Subcutaneous abdominal adipose tissue (tissue), 5 donors: ENCODE measurements around the gene STAT4.

ENCODE experiments used
- H3K27ac ChIP-seq: one replicate; pipeline ENCODE4 v1.7.0; 2013; ENCODE audit warnings: low read depth, mild to moderate bottlenecking, inconsistent platforms, low read length, moderate library complexity
- H3K27me3 ChIP-seq, 5 donors: one replicate each; pipeline ENCODE4 v1.7.0; 2013; ENCODE audit warnings: low read length in 5 of 5, inconsistent platforms in 1 of 5; ENCODE audit not compliant: control insufficient read depth in 5 of 5, insufficient read depth in 4 of 5
- H3K36me3 ChIP-seq, 5 donors: one replicate each; pipeline ENCODE4 v1.7.0; 2013; ENCODE audit warnings: low read length in 5 of 5; ENCODE audit not compliant: control insufficient read depth in 5 of 5, insufficient read depth in 5 of 5
- H3K4me1 ChIP-seq, 5 donors: one replicate each; pipeline ENCODE4 v1.7.0; 2013; ENCODE audit warnings: low read length in 5 of 5, mild to moderate bottlenecking in 3 of 5, moderate library complexity in 1 of 5; ENCODE audit not compliant: control insufficient read depth in 5 of 5, insufficient read depth in 5 of 5
- H3K4me3 ChIP-seq, 5 donors: one replicate each; pipeline ENCODE4 v1.7.0; 2013; ENCODE audit warnings: low read length in 5 of 5, low read depth in 1 of 5
- H3K9ac ChIP-seq, 5 donors: one replicate each; pipeline ENCODE4 v1.7.0; 2013; ENCODE audit warnings: low read length in 5 of 5, mild to moderate bottlenecking in 4 of 5, moderate library complexity in 3 of 5
- H3K9me3 ChIP-seq, 5 donors: one replicate each; pipeline ENCODE4 v1.7.0; 2013; ENCODE audit warnings: low read length in 5 of 5; ENCODE audit not compliant: control insufficient read depth in 5 of 5
- donor health status: healthy.
- donor health status: healthy.
- donor health status: healthy.
- donor health status: healthy.
- donor health status: healthy.

The STAT4 gene

DNA sequence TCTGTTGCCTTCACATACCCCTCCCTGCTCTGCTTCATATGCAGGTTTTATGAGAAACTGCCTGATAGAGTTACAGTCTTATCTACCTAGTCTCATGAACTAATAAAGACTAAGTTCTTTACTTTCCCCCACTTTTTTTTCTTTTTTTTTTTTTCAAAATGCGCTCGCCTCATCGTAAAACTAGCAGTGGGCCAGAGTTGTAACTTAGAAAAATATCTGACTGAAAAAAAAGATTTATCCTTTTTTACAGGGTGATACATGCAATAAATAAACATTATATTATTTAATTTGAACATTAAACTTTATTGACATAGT is 83.9 kb downstream of the STAT4 start:
- Histone ChIP-seq H3K9me3 (no peaks in the 10 kb centered on the region), H3K36me3 (no peaks in the 10 kb centered on the region), H3K4me3 (no peak overlapping the region), H3K27me3 (no peaks in the 10 kb centered on the region), H3K4me1 (peaks cover 0 to 13% (median 9%) of the 10 kb centered on the region in 5 donors), H3K9ac (peak overlapping the region in 1 of 5 donors; percentile 63), H3K27ac (peak overlapping the region; percentile 48)

DNA sequence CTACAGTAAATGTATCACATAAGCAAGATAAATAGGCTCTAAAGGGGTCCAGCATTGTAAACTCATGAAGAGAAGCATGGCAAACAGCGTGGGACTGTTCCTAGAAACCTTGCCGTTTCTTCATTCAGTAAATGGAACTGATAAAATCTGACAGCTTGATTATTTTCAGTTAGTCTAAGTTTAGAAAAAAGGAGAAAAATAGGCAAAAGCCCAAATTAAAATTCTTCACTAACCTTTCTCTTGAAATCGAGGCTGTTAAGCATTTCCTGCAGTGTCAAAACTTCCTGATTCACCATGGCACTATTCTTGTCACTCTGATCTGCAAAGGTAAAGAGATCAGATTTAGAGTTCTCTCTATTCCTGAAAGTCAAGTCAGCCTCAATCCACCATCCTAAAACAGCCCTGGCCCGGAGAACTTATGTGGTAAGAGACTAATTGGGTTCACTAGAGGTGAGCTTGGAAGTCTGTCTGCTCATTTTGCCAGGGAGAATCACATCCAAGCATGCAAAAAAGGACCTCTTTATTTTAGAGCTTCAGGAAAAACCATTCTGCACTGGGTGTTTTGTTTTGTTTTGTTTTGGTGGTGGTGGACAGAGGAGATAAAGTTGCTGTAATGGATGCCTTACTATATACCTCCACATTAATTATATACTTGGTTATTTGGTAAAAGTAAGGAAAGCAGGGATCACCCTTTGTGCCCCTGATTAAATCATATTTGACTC is 84.4 kb downstream of the STAT4 start:
- H3K36me3 ChIP-seq: no peaks in the 10 kb centered on the region
- no peaks in the 10 kb centered on the region for H3K9me3 ChIP-seq
- H3K4me1 ChIP-seq: peaks cover 0 to 13% (median 9%) of the 10 kb centered on the region in 5 donors
- H3K27me3 ChIP-seq: no peaks in the 10 kb centered on the region
- peak overlapping the region; percentile 48 for H3K27ac ChIP-seq
- H3K9ac ChIP-seq: peak overlapping the region in 1 of 5 donors; percentile 63
- no peak overlapping the region for H3K4me3 ChIP-seq

GRCh38 chr2:191065785-191066184 is 85.0 kb downstream of the STAT4 start:
- peaks cover 0 to 13% (median 9%) of the 10 kb centered on the region in 5 donors for H3K4me1 ChIP-seq
- H3K27me3 ChIP-seq: no peaks in the 10 kb centered on the region
- no peak overlapping the region for H3K4me3 ChIP-seq
- H3K36me3 ChIP-seq: no peaks in the 10 kb centered on the region
- peak overlapping the region; percentile 48 for H3K27ac ChIP-seq
- H3K9me3 ChIP-seq: no peaks in the 10 kb centered on the region
- peak overlapping the region in 1 of 5 donors; percentile 63 for H3K9ac ChIP-seq

DNA sequence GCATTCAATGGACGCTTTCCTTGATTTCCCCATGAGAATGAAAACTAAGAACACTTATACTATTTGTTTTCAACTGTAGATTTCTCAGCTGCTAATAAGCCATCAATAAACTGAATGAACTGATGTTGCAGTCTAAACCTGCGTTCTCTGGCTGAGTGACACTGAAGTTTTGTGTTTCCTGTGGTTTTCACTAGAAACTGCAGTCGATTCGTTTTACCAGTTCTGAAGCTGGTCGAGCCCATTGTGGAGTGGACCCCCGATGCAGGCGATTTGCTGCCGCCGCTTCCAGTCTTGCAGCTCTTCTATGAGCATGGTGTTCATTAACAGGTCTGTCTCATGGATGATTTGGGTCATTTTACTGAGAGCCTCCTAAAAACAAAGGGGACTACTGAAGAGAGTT is 86.2 kb downstream of the STAT4 start:
- H3K27me3 ChIP-seq: no peaks in the 10 kb centered on the region
- no peak overlapping the region for H3K4me3 ChIP-seq
- H3K36me3 ChIP-seq: no peaks in the 10 kb centered on the region
- H3K9ac ChIP-seq: no peak overlapping the region
- H3K4me1 ChIP-seq: peaks cover 0 to 13% (median 9%) of the 10 kb centered on the region in 5 donors
- H3K9me3 ChIP-seq: no peaks in the 10 kb centered on the region
- no peak overlapping the region for H3K27ac ChIP-seq

- H3K9ac ChIP-seq: no peak overlapping the region
- H3K27me3 ChIP-seq: no peaks in the 10 kb centered on the region
- H3K36me3 ChIP-seq: no peaks in the 10 kb centered on the region
- H3K4me3 ChIP-seq: no peak overlapping the region
- H3K27ac ChIP-seq: no peak overlapping the region
- H3K9me3 ChIP-seq: no peaks in the 10 kb centered on the region
- peaks cover 0 to 13% (median 9%) of the 10 kb centered on the region in 5 donors for H3K4me1 ChIP-seq
Observed at GRCh38 chr2:191063584-191063983, 87.2 kb downstream of the STAT4 start.

DNA sequence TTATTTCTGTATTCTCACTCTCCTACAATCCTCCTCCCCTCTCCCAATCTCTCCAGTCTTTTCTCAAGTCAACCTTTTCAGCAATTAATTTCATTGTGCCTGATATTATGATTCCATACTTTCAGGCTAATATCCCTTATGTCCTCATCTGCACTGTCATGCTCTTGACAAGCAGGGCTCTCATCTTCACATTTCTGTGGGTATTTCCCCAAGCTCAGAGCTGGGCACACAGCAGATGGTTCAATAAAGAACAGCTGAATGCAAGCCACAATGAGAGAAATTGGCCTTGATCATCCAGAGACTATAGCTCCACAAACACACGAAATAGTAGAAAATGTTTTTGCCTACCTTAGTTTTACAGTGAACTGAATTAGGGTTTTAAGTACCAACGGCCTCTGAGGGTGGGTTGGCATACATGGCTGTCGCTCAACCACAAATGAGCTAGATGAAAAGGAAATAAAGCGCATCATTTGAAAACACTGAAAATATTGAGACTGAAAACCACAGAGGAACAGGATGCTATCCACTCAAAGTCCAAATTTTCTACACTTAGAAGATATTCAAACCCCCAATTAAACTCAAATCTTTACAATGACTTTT is 89.3 kb downstream of the STAT4 start:
- H3K27me3 ChIP-seq: no peaks in the 10 kb centered on the region
- no peak overlapping the region for H3K4me3 ChIP-seq
- no peak overlapping the region for H3K27ac ChIP-seq
- H3K36me3 ChIP-seq: no peaks in the 10 kb centered on the region
- H3K9ac ChIP-seq: no peak overlapping the region
- no peaks in the 10 kb centered on the region for H3K9me3 ChIP-seq
- H3K4me1 ChIP-seq: peaks cover 0 to 10% (median 6%) of the 10 kb centered on the region in 5 donors

DNA sequence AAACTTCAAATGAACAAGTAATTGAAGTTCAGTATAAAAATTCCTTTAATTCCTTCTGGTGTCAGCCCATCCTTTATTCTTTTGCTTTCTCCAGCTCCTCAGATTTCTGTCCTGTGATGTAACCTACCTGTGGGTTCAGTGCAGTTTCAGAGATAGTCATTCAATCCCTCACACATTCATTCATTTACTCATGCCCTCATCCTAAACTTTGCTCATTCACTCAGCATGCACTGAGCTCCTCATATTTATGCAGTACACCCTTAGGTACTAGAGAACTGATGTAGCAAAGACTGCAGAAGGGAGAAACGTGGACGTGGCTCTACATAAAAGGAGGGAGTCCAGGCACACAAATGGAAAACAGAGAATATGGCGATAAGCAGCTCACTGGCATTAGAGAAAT is 91.5 kb downstream of the STAT4 start:
- Histone ChIP-seq H3K9me3 (no peaks in the 10 kb centered on the region), H3K9ac (no peak overlapping the region), H3K4me1 (no peaks in the 10 kb centered on the region), H3K27me3 (no peaks in the 10 kb centered on the region), H3K4me3 (no peak overlapping the region), H3K27ac (no peak overlapping the region), H3K36me3 (no peaks in the 10 kb centered on the region)

DNA sequence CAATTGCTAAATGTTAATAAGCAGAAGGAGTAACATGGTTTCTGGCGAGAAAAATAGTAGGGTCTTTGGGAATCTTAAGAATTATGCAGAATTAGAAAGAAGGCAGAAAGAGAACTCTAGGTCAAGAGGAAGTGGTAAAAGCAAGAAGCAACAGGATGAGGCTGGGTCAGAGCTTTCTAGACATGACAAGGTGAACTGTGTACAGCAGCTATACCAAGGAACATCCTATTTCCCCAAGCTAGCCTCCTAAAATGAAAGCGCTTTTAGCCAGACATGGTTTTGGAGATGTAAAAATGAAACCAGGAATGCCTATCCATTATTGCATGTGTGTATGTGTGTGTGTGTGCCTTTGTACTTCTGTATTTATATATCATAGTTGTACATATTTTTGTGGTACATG is 94.6 kb downstream of the STAT4 start:
- no peaks in the 10 kb centered on the region for H3K9me3 ChIP-seq
- H3K4me1 ChIP-seq: peaks cover 0 to 15% (median 9%) of the 10 kb centered on the region in 5 donors
- H3K4me3 ChIP-seq: no peak overlapping the region
- no peaks in the 10 kb centered on the region for H3K27me3 ChIP-seq
- no peak overlapping the region for H3K27ac ChIP-seq
- no peak overlapping the region for H3K9ac ChIP-seq
- H3K36me3 ChIP-seq: no peaks in the 10 kb centered on the region

DNA sequence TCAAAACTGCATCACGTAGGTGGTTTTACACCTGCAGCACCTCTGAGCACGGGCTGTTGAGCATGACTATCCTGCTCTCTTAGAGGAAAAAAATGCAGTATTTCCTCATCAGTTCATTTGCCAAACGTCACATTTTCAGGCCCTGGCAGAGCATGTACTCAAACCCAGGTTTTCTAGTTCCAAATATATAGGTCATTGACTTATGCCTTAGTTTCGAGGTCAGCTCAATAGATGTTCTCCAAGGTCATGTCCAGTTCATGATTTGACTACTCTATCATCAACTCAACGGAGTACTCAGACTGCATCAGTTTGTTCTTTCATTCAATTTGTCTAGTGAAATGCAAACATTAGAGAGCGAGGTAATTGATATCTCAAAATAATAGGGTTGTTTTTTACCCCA is 97.5 kb downstream of the STAT4 start:
- no peak overlapping the region for H3K9ac ChIP-seq
- peaks cover 2 to 34% (median 19%) of the 10 kb centered on the region in 5 donors for H3K4me1 ChIP-seq
- no peaks in the 10 kb centered on the region for H3K27me3 ChIP-seq
- H3K36me3 ChIP-seq: no peaks in the 10 kb centered on the region
- H3K4me3 ChIP-seq: no peak overlapping the region
- no peak overlapping the region for H3K27ac ChIP-seq
- no peaks in the 10 kb centered on the region for H3K9me3 ChIP-seq

- H3K9ac ChIP-seq: peak overlapping the region in 2 of 5 donors; percentile 35 to 59
- H3K27ac ChIP-seq: peak overlapping the region; percentile 97
- no peaks in the 10 kb centered on the region for H3K36me3 ChIP-seq
- no peak overlapping the region for H3K4me3 ChIP-seq
- H3K27me3 ChIP-seq: no peaks in the 10 kb centered on the region
- no peaks in the 10 kb centered on the region for H3K9me3 ChIP-seq
- peaks cover 2 to 34% (median 19%) of the 10 kb centered on the region in 5 donors for H3K4me1 ChIP-seq
Observed at GRCh38 chr2:191051825-191052778, 98.7 kb downstream of the STAT4 start.
